ENCODE measurements around the gene THRB. TPM values are rescaled to one million over a fixed set of nuclear protein-coding genes. Genes with fewer than 3 reads are reported as not detected.

The THRB gene
- total RNA-seq, 1 experiment from 2014 or later, result 5.8 TPM

DNA sequence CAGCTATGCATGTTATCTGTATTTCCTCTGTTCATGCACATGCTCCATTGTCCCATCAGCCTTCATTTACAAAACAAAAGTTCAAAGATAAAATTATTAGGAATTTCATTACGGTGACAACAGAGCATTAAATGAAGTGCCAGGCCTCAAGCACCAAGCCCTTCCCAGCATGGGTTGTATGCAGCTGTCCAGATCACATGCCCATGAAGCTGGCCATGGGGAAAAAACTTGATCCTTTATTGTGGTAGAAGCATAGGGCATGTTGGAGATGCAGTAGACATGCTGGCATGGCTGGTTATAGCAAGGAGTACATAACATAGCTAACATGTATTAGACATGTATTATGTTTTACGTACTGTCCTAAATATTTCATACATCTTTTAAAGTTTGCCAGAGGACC, 4.1 kb upstream of the THRB start:
- CTCF ChIA-PET, result no interaction called here
- H3K36me3 Mint-ChIP-seq, result no peaks in the 10 kb centered on the region
- POLR2A ChIA-PET, result no interaction called here
- DNase-seq (ENCODE audit: low spot score) (no peak), ATAC-seq (no peak)
- TF ChIP-seq USF1 (CRISPR knock-in tag; IDR thresholded peaks at IDR 0.05) (peak; percentile 47; the same call in 1 of the 2 replicates), JAZF1 (CRISPR knock-in tag; IDR thresholded peaks at IDR 0.05) (no peak), MAX (CRISPR knock-in tag; IDR thresholded peaks at IDR 0.05) (0 out of 2 replicates have a peak, but pooled peaks have one; percentile 20)
- H3K27ac Mint-ChIP-seq, result no peak overlapping the region
- peaks cover 22% of the 10 kb centered on the region for H3K27me3 Mint-ChIP-seq (ENCODE audit: low read depth)
- H3K4me3 Mint-ChIP-seq, result peak overlapping the region; percentile 18; the same call in 1 of the 2 replicates
- peaks cover 38% of the 10 kb centered on the region for H3K4me1 Mint-ChIP-seq
- no peaks in the 10 kb centered on the region for H3K9me3 Mint-ChIP-seq

DNA sequence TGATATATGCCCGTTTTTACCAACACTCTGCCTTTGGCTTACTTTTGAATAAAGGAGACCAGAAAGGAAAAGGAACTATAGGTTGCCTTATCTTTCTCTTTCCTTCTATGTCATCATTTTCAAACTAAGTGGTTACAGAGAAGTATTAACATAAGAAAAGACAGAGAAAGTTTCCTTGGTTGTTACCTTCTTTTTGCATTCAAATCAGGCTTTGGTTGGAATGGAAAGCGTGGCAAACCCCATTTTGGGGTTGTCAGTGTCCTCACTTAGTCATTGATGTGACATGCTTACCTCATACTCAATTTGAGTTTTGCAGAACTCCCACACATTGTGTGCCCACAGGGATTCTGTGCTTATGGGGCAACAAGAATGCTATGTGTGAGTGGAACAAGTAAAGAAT, 3.7 kb upstream of the THRB start:
- TF ChIP-seq MLX (CRISPR knock-in tag; IDR thresholded peaks at IDR 0.05) (no peak), TEAD4 (CRISPR knock-in tag; IDR thresholded peaks at IDR 0.05) (no peak), ZNF423 (CRISPR knock-in tag; IDR thresholded peaks at IDR 0.05) (no peak), TP53 (CRISPR knock-in tag; IDR thresholded peaks at IDR 0.05) (no peak), NFYB (CRISPR knock-in tag; conservative IDR thresholded peaks at IDR 0.05; ENCODE audit: low read depth) (no peak)
- TF ChIP-seq, protein P1, sequence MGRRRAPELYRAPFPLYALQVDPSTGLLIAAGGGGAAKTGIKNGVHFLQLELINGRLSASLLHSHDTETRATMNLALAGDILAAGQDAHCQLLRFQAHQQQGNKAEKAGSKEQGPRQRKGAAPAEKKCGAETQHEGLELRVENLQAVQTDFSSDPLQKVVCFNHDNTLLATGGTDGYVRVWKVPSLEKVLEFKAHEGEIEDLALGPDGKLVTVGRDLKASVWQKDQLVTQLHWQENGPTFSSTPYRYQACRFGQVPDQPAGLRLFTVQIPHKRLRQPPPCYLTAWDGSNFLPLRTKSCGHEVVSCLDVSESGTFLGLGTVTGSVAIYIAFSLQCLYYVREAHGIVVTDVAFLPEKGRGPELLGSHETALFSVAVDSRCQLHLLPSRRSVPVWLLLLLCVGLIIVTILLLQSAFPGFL (CRISPR knock-in tag; IDR thresholded peaks at IDR 0.05; ENCODE audit: borderline replicate concordance), result no peak
- Mint-ChIP-seq H3K36me3 (no peaks in the 10 kb centered on the region), H3K4me1 (peaks cover 42% of the 10 kb centered on the region), H3K27me3 (ENCODE audit: low read depth) (peaks cover 26% of the 10 kb centered on the region), H3K27ac (no peak overlapping the region), H3K9me3 (no peaks in the 10 kb centered on the region), H3K4me3 (peak overlapping the region; percentile 18; the same call in 1 of the 2 replicates)
- POLR2A ChIA-PET, result no interaction called here
- no peak for DNase-seq (ENCODE audit: low spot score)
- no peak for ATAC-seq
- CTCF ChIA-PET, result no interaction called here

DNA sequence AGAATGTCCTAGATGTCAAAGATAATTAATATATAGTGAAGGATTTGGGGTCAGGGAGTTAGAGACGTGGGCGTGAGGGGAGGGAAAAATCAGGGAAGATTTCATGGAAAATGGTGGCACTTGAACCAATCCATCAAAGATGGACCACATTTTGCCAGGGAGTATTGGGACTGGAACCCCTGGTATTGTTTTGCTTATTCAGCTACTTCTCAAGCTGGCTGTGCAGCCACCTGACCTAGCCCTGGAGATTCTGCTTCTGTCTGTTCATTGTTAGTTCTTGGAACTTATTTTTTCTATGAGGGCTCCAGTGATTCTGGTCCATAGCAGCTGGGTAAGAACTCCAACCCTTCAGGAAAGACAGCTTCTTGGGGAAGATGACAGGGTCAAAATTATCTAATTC, 3.3 kb upstream of the THRB start:
- Mint-ChIP-seq H3K4me1 (peaks cover 46% of the 10 kb centered on the region), H3K9me3 (no peaks in the 10 kb centered on the region), H3K27me3 (ENCODE audit: low read depth) (peaks cover 31% of the 10 kb centered on the region), H3K4me3 (peak overlapping the region; percentile 30; the same call in 1 of the 2 replicates), H3K36me3 (no peaks in the 10 kb centered on the region), H3K27ac (no peak overlapping the region)
- POLR2A ChIA-PET, result no interaction called here
- CTCF ChIA-PET, result interaction anchor here (1.7 kb wide), 1 partner anchor 23 kb away, joined by 8 read pairs; no protein-coding TSS in a partner anchor
- no peak for ATAC-seq
- DNase-seq (ENCODE audit: low spot score), result no peak
- TF ChIP-seq ATF3 (CRISPR knock-in tag; conservative IDR thresholded peaks at IDR 0.05) (no peak), ZMAT4 (CRISPR knock-in tag; IDR thresholded peaks at IDR 0.05) (no peak), HMGA2 (CRISPR knock-in tag; IDR thresholded peaks at IDR 0.05) (no peak), ZNF671 (CRISPR knock-in tag; IDR thresholded peaks at IDR 0.05) (no peak)
- TF ChIP-seq, protein P1 (CRISPR knock-in tag; IDR thresholded peaks at IDR 0.05; ENCODE audit: borderline replicate concordance), result no peak
